Measurements from ENCODE around the gene CDH8.

CDH8 gene

GRCh38 chr16:61842666-61843065 is 193.6 kb downstream of the CDH8 start:
- Histone ChIP-seq H3K27me3 (ENCODE audit: insufficient read depth, low read length) (no peaks in the 10 kb centered on the region), H3K36me3 (ENCODE audit: control insufficient read depth in 1 of 2, insufficient read depth in 2 of 2, low read length in 2 of 2) (no peaks in the 10 kb centered on the region), H2BK5ac (ENCODE audit: low read depth, low read length, poor library complexity) (no peak overlapping the region), H4K12ac (ENCODE audit: low read depth, low read length) (no peak overlapping the region), H3K4me1 (ENCODE audit: control insufficient read depth in 1 of 2, insufficient read depth in 2 of 2, low read length in 2 of 2) (no peaks in the 10 kb centered on the region), H4K8ac (ENCODE audit: low read depth, low read length) (no peak overlapping the region), H2AFZ (ENCODE audit: insufficient read depth, low read length, poor library complexity) (no peak overlapping the region), H3K4ac (ENCODE audit: low read depth, low read length) (no peak overlapping the region), H2AK5ac (ENCODE audit: low read length) (no peak overlapping the region), H2BK12ac (ENCODE audit: low read length) (no peak overlapping the region), H2BK120ac (ENCODE audit: insufficient read depth, low read length, poor library complexity) (no peak overlapping the region), H3K27ac (ENCODE audit: low read depth, low read length) (no peak overlapping the region), H3K79me1 (ENCODE audit: low read length) (no peaks in the 10 kb centered on the region), H3K23ac (ENCODE audit: low read length) (no peak overlapping the region), H3K18ac (ENCODE audit: low read length) (no peak overlapping the region), H3K9ac (ENCODE audit: low read length) (no peak overlapping the region), H4K91ac (ENCODE audit: low read depth, low read length) (no peak overlapping the region), H3K79me2 (ENCODE audit: control insufficient read depth, insufficient read depth, low read length, poor library complexity) (no peaks in the 10 kb centered on the region), H3K9me3 (ENCODE audit: insufficient read depth, low read depth, low read length) (no peaks in the 10 kb centered on the region), H3K4me2 (ENCODE audit: low read length) (no peak overlapping the region), H3K14ac (ENCODE audit: low read length) (no peak overlapping the region), H3K4me3 (ENCODE audit: low read depth, low read length) (no peak overlapping the region)
- DNase-seq, result no peak
- WGBS (ENCODE audit: extremely low coverage, insufficient coverage, insufficient read length), result no CpG with 5 or more reads among the region's 2 CpGs

DNA sequence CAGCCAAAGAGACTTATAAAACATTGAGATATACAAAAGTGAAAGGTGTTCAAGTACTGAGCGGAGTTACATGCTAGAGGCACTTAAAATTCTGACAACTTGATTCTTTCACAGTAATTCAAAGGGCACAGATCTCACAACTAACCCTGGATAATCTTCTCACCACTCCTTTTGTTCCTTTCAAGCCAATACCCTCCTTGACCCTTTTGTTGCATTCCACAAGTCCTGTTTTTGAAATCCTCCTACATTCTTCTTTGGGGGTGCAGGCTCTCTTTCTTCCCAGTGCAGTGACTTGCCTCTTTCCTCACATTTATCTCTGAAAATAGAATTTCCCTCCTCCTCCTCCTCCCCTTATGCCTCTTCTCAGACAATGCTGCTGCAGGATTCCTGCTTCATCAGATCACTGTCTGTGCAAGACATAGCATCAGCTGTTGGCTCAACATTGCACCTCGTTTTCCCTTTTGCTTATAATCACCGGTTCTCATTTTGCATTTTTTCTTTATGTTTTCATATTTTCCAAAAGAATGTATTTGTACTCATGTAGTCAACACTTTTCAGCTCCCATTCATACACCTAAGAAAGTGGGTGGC is 199.3 kb downstream of the CDH8 start:
- Histone ChIP-seq H3K4ac (ENCODE audit: low read depth, low read length) (no peak overlapping the region), H4K12ac (ENCODE audit: low read depth, low read length) (no peak overlapping the region), H3K79me2 (ENCODE audit: control insufficient read depth, insufficient read depth, low read length, poor library complexity) (no peaks in the 10 kb centered on the region), H3K27me3 (ENCODE audit: insufficient read depth, low read length) (no peaks in the 10 kb centered on the region), H2AK5ac (ENCODE audit: low read length) (no peak overlapping the region), H4K8ac (ENCODE audit: low read depth, low read length) (no peak overlapping the region), H3K18ac (ENCODE audit: low read length) (no peak overlapping the region), H3K14ac (ENCODE audit: low read length) (no peak overlapping the region), H3K27ac (ENCODE audit: low read depth, low read length) (no peak overlapping the region), H3K9me3 (ENCODE audit: insufficient read depth, low read depth, low read length) (no peaks in the 10 kb centered on the region), H2BK5ac (ENCODE audit: low read depth, low read length, poor library complexity) (no peak overlapping the region), H2BK120ac (ENCODE audit: insufficient read depth, low read length, poor library complexity) (no peak overlapping the region), H3K36me3 (ENCODE audit: control insufficient read depth in 1 of 2, insufficient read depth in 2 of 2, low read length in 2 of 2) (no peaks in the 10 kb centered on the region), H3K4me1 (ENCODE audit: control insufficient read depth in 1 of 2, insufficient read depth in 2 of 2, low read length in 2 of 2) (no peaks in the 10 kb centered on the region), H3K9ac (ENCODE audit: low read length) (no peak overlapping the region), H2AFZ (ENCODE audit: insufficient read depth, low read length, poor library complexity) (no peak overlapping the region), H3K4me2 (ENCODE audit: low read length) (no peak overlapping the region), H3K79me1 (ENCODE audit: low read length) (no peaks in the 10 kb centered on the region), H3K4me3 (ENCODE audit: low read depth, low read length) (no peak overlapping the region), H3K23ac (ENCODE audit: low read length) (no peak overlapping the region), H4K91ac (ENCODE audit: low read depth, low read length) (no peak overlapping the region), H2BK12ac (ENCODE audit: low read length) (no peak overlapping the region)
- no CpG with 5 or more reads among the region's 3 CpGs for WGBS (ENCODE audit: extremely low coverage, insufficient coverage, insufficient read length)
- no peak for DNase-seq

GRCh38 chr16:61834082-61834481 is 202.2 kb downstream of the CDH8 start:
- Histone ChIP-seq H3K27me3 (ENCODE audit: insufficient read depth, low read length) (no peaks in the 10 kb centered on the region), H3K18ac (ENCODE audit: low read length) (no peak overlapping the region), H2BK120ac (ENCODE audit: insufficient read depth, low read length, poor library complexity) (no peak overlapping the region), H4K12ac (ENCODE audit: low read depth, low read length) (no peak overlapping the region), H2BK5ac (ENCODE audit: low read depth, low read length, poor library complexity) (no peak overlapping the region), H3K9ac (ENCODE audit: low read length) (no peak overlapping the region), H2AK5ac (ENCODE audit: low read length) (no peak overlapping the region), H3K14ac (ENCODE audit: low read length) (no peak overlapping the region), H3K27ac (ENCODE audit: low read depth, low read length) (no peak overlapping the region), H3K4me2 (ENCODE audit: low read length) (no peak overlapping the region), H3K4me1 (ENCODE audit: control insufficient read depth in 1 of 2, insufficient read depth in 2 of 2, low read length in 2 of 2) (peaks cover 0 to 3% of the 10 kb centered on the region in 2 experiments), H4K91ac (ENCODE audit: low read depth, low read length) (no peak overlapping the region), H2BK12ac (ENCODE audit: low read length) (no peak overlapping the region), H3K9me3 (ENCODE audit: insufficient read depth, low read depth, low read length) (no peaks in the 10 kb centered on the region), H4K8ac (ENCODE audit: low read depth, low read length) (no peak overlapping the region), H3K79me2 (ENCODE audit: control insufficient read depth, insufficient read depth, low read length, poor library complexity) (no peaks in the 10 kb centered on the region), H3K4me3 (ENCODE audit: low read depth, low read length) (no peak overlapping the region), H3K4ac (ENCODE audit: low read depth, low read length) (no peak overlapping the region), H3K79me1 (ENCODE audit: low read length) (no peaks in the 10 kb centered on the region), H3K36me3 (ENCODE audit: control insufficient read depth in 1 of 2, insufficient read depth in 2 of 2, low read length in 2 of 2) (no peaks in the 10 kb centered on the region), H2AFZ (ENCODE audit: insufficient read depth, low read length, poor library complexity) (no peak overlapping the region), H3K23ac (ENCODE audit: low read length) (no peak overlapping the region)
- DNase-seq, result peak; percentile 18 to 40
- 100% methylated on average over 1 of the region's 2 CpGs for WGBS (ENCODE audit: extremely low coverage, insufficient coverage, insufficient read length)

GRCh38 chr16:61831351-61831917 is 204.8 kb downstream of the CDH8 start:
- no peaks in the 10 kb centered on the region for H3K27me3 ChIP-seq (ENCODE audit: insufficient read depth, low read length)
- no peak overlapping the region for H3K18ac ChIP-seq (ENCODE audit: low read length)
- H3K36me3 ChIP-seq (ENCODE audit: control insufficient read depth in 1 of 2, insufficient read depth in 2 of 2, low read length in 2 of 2), result no peaks in the 10 kb centered on the region
- H4K12ac ChIP-seq (ENCODE audit: low read depth, low read length), result no peak overlapping the region
- no peak overlapping the region for H3K27ac ChIP-seq (ENCODE audit: low read depth, low read length)
- WGBS (ENCODE audit: extremely low coverage, insufficient coverage, insufficient read length), result no CpG with 5 or more reads among the region's 5 CpGs
- H3K4me1 ChIP-seq (ENCODE audit: control insufficient read depth in 1 of 2, insufficient read depth in 2 of 2, low read length in 2 of 2), result peaks cover 0 to 11% of the 10 kb centered on the region in 2 experiments
- H2BK120ac ChIP-seq (ENCODE audit: insufficient read depth, low read length, poor library complexity), result no peak overlapping the region
- no peaks in the 10 kb centered on the region for H3K9me3 ChIP-seq (ENCODE audit: insufficient read depth, low read depth, low read length)
- no peak overlapping the region for H2AK5ac ChIP-seq (ENCODE audit: low read length)
- H2AFZ ChIP-seq (ENCODE audit: insufficient read depth, low read length, poor library complexity), result no peak overlapping the region
- H4K8ac ChIP-seq (ENCODE audit: low read depth, low read length), result no peak overlapping the region
- DNase-seq, result no peak
- H3K9ac ChIP-seq (ENCODE audit: low read length), result no peak overlapping the region
- no peak overlapping the region for H3K23ac ChIP-seq (ENCODE audit: low read length)
- no peak overlapping the region for H3K4ac ChIP-seq (ENCODE audit: low read depth, low read length)
- H2BK12ac ChIP-seq (ENCODE audit: low read length), result no peak overlapping the region
- H4K91ac ChIP-seq (ENCODE audit: low read depth, low read length), result no peak overlapping the region
- H3K79me1 ChIP-seq (ENCODE audit: low read length), result peaks cover 2% of the 10 kb centered on the region
- H3K14ac ChIP-seq (ENCODE audit: low read length), result no peak overlapping the region
- no peak overlapping the region for H3K4me2 ChIP-seq (ENCODE audit: low read length)
- H3K79me2 ChIP-seq (ENCODE audit: control insufficient read depth, insufficient read depth, low read length, poor library complexity), result no peaks in the 10 kb centered on the region
- H3K4me3 ChIP-seq (ENCODE audit: low read depth, low read length), result no peak overlapping the region
- H2BK5ac ChIP-seq (ENCODE audit: low read depth, low read length, poor library complexity), result no peak overlapping the region
